ENCODE results near the gene SDHA.

DNA sequence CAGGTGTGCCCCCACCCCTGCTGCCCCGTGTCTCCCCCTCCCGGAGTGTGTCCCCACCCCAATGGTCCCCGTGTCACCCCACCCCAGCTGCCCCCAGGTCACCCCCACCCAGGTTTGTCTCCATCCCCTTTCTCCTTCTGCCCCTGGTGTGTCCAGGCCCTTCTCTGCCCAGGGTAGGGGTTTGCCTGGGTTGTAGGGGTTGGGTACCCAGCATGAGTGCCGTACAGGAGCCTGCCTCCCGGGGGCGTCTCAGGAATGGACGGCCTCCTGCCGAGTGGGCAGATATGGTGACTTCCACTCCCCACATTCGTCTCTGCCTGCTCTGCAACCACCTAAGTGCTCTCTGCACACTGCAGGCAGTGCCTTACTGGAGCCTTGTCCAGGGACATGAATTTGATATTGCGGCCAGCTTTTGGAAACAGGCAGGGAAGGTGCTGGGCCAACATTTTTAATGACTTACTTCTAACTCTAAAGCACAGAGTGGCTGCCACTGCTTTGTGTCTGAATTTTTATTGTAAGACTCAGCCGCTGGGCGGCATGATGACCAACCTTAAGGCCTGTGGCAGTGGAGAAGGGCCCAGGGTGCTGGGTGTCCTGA is 20.1 kb upstream of the SDHA start:
- TF ChIP-seq, protein P1, sequence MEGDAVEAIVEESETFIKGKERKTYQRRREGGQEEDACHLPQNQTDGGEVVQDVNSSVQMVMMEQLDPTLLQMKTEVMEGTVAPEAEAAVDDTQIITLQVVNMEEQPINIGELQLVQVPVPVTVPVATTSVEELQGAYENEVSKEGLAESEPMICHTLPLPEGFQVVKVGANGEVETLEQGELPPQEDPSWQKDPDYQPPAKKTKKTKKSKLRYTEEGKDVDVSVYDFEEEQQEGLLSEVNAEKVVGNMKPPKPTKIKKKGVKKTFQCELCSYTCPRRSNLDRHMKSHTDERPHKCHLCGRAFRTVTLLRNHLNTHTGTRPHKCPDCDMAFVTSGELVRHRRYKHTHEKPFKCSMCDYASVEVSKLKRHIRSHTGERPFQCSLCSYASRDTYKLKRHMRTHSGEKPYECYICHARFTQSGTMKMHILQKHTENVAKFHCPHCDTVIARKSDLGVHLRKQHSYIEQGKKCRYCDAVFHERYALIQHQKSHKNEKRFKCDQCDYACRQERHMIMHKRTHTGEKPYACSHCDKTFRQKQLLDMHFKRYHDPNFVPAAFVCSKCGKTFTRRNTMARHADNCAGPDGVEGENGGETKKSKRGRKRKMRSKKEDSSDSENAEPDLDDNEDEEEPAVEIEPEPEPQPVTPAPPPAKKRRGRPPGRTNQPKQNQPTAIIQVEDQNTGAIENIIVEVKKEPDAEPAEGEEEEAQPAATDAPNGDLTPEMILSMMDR (IDR thresholded peaks at IDR 0.05) = no peak
- no peak for TF ChIP-seq POLR2A (IDR thresholded peaks at IDR 0.05)
